Kidney capillary endothelial cell (primary cell): ENCODE results near the gene HTT.
"Not testable (repeated sequence)": the region's sequence is repeated elsewhere in the genome, so short reads cannot be mapped to it uniquely, and the experiment has no call there.

ENCODE experiments used
- DNase-seq: peaks from one replicate; pipeline ENCODE4 v3.0.0-alpha.2; 2018; ENCODE audit warnings: low spot score

Gene HTT

DNA sequence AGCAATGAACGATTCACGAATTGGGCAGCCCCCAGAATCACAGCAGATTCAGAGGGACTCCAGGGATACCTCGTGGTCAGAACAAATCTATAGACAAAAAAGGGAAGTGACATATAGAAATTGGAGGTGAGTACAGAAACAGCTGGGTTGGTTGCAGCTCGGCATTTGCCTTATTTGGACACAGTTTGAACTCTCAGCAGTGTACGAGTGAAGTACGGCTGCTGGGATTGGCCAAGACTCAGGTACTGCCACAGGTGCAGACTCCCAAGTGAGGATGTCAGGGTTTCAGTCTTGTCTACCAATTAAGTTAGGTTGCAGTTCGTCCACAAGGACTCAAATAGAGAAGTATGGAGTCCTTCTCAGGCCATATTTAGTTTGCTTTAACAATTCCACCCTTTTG is 28.3 kb upstream of the HTT start:
- DNase-seq, result no peak

DNA sequence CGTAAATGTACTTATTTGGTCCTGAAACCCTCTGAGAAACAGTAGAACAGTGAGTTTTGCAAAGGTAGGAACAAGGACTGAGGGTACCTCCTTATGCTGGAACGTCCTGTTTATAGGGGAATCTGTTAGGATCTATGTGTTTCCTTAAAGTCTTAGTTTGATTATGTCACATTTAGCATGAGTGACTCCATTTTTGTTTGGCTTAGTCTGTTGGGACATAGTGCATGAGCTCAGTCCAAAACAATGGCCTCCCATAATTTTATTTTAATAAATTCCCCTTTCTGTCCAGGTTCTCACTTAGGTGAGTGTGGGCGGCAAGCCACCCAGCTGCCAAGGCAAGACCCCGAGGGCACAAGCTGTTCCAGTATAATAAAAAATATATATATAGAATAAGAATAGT is 27.9 kb upstream of the HTT start:
- no peak for DNase-seq

DNA sequence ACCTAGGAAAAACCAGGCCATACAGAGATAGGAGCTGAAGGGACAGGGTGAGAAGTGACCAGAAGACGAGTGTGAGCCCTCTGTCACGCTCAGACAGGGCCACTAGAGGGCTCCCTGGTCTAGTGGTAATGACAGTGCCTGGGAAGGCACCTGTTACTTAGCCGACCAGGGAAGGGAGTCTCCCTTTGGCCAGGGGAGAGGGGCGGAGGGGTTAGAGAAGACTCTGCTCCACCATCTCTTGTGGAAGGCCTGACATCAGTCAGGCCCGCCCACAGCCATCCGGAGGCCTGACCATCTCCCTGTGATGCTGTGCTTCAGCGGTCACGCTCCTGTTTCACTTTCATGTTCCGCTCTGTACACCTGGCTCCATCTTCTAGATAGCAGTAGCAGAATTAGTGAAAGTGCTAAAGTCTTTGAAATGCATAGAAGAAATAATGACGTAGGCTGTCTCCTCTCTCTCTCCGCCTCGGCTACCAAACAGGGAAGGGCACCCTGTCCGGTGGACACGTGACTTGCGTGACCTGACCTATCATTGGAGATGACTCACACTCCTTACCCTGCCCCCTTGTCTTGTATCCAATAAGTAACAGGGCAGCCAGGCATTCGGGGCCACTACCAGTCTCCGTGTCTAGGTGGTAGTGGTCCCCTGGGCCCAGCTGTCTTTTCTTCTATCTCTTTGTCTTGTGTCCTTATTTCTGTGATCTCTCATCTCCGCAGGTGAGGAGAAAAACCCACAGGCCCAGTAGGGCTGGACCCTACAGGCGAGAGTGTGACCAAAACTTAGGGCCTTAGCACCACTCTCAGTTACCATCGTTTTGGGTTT is 26.8 kb upstream of the HTT start:
- peak; percentile 45 for DNase-seq

DNA sequence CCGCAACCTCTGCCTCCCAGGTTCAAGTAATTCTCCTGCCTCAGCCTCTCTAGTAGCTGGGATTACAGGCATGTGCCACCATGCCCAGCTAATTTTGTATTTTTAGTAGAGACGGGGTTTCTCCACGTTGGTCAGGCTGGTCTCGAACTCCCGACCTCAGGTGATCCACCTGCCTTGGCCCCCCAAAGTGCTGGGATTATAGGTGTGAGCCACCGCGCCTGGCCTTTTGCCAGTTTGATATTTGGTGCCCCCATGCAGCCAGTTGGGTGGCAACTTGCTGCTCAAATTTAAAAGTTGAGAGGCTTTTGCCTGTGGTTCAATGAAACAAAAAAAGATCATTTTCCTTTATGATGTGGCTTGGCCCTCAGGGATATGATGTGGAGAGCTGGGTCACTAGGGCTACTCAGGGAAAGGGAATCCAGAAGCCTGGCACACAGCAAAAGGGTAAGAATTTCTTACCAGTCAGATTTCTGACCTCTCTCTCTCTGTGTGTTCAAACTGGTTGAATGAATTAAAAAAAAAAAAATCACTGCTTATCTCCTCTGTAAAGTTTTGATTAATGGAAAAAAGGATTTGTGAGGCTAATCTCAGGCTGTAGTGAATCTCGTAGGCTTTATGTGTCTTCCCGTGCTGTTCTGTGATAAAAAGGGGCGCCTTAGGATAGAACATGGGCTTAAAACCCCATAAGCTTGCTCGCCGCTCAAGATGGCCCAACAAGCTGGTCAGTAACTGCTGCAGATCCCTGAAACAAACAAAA is 23.2 kb upstream of the HTT start:
- not testable (repeated sequence) for DNase-seq

DNA sequence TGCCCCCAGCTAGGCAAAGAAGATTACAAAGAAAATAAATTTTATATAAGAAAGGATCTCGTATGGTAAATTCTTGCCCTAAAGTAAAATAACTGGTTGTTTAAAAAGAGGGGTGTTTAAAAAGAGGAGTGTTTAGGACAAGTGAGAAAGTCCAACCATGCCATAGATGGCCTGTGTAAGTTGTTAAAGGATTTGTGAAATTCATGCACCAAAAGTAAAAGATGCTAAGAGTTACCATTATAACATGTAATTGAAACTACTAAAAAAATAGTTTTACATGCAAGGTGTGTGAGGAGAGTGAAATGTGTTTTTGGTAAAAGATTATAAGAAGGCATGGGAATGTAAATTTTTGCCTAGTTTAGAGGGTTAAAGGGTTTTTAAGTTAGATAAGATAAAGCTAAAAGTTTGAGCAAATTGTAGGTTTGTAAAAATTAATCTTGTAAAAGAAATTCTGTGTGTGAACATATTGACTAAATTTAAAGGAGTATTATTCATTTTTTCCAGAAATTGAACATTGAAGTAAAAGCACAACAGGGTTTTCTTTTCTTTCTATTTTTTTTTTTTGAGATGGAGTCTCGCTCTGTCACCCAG is 20.2 kb upstream of the HTT start:
- DNase-seq, result no peak

DNA sequence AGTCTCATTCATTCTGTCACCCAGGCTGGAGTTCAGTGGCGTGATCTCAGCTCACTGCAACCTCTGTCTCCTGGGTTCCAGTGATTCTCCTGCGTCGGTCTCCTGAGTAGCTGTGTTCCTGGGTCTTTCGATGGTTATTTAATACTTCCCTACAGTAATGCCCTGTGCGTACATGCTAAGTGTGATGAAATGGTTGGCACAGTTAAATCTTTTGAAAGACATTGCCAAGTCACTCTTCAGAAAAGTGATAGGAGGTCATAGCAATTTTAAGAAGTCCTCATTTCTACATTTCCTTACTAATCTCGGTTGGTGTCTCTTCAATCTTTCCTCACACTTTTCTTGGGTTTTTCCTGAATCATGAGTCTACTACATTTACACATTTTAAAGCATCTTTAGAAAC is 14.5 kb upstream of the HTT start:
- no peak for DNase-seq

DNA sequence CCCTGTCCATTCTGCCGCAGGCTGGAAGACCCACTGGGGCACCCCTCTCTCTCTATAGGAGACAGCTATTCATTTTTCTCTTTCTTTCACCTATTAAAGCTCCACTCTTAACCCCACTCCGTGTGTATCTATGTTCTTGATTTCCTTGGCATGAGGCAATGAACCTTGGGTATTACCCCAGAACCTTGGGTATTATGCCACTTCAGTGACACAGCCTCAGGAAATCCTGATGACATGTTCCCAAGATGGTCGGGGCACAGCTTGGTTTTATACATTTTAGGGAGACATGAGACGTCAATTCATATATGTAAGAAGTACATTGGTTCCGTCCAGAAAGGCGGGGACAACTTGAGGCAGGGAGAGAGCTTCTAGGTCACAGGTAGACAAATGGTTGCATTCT is 13.5 kb upstream of the HTT start:
- no peak for DNase-seq

DNA sequence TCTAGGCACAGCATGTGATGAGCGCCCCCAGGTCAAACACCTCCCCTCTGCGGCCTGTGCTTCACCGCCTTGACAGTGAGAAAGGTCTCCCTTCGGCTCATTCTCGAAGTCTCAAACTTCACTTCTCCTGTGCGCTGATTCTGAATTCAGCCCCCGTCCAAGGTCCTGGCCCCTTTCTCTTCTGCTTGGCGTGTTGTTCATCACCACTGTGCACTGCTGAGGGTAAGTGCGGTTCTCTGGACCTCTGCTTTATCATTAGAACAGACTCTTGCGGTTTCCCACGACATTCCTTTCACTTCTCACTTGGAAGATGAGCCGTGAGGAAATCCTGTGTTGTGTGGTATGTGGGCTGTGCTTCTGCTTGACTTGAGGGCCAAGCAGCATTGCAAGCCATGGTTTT is 12.0 kb upstream of the HTT start:
- DNase-seq, result no peak

DNA sequence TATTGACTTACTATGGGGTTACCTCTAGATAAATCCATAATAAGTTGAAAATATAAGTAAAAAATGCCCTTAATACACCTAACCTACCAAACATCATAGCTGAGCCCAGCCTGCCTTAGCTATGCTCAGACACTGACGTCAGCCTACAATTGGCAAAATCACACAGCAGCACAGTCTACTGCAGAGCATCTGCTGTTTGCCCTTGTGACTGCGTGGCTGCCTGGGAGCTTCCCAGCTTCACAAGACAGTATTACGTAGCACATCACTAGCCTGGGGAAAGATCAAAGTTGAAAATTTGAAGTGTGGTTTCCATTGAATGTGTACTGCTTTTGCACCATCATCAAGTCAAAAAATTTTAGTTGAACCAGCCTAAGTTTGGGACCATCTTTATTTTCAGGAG is 8.9 kb upstream of the HTT start:
- no peak for DNase-seq

DNA sequence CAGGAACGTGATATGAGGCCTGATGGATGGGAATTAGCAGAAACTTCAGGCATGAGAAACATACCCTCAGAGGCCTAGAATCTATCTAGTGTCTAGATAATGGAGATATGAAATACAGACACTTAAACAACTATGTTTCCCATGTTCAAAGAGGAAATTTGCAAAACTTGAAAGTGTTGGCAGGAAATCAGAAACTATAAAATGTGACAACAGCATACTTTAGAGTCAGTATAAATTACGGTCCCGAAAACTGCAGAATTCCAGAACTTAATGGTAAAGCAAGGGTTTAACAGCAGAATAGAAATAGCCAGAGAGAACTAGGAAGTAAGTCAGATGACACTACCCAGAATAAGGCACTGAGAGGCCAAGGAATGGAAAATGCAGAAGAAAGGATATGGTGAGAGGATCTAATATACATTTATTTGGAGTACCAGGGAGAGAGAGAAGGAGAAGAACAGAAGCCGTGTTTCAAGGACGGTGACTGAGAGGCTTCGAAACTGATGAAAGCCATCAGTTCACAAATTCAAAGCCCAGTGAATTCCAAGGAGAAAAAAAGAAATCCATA is 7.6 kb upstream of the HTT start:
- DNase-seq, result no peak

DNA sequence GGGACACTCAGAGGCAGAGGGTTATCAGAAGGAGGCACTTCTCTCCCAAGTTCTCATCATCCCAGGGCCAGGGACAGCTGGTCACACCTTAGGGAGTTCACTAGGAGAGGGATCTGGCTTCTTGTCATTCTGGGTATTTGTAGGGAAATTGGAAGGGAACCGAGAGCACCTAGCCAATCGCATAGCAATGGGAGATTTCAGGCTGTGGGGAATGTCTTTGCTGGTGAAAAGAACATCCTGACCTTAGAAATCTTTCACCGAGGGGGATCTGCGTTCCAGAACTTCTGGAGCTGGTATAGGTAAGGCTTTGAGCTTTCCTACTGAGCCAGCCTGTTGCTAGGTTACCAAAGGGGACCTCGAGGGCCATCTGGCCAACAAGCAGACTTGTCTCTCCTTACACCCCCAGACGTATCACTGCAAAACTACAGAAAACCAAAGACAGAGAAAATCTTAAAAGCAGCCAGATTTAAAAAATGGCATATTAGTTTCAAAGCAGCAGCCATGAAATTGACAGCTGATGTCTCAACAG is 6.9 kb upstream of the HTT start:
- DNase-seq, result no peak

DNA sequence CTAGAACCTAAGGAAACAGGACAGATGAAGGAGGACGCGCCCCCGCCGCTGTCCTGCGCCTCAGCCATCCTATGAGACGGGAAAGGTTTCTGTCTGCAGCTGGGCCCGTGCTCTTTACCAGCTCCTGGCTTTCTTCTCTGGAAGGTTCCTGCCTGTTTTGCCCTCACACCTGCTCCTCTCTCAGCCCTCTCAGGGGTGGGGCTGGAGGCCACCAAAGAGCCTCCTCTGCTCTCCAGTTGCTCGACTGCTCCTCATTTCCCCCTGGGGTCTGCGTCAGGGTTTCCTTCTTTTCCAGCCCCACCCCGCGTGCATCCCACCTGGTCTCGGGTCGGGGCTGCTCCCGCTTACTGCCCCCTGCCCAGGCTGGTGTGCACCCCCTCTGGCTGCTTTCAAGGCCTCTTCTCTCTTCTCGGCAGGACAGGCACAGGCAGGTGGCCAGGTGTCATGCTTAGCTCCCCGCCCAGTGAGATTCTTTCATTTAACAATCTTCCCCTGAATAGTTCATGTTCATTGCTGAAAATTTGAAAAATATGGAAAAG is 4.8 kb upstream of the HTT start:
- no peak for DNase-seq

DNA sequence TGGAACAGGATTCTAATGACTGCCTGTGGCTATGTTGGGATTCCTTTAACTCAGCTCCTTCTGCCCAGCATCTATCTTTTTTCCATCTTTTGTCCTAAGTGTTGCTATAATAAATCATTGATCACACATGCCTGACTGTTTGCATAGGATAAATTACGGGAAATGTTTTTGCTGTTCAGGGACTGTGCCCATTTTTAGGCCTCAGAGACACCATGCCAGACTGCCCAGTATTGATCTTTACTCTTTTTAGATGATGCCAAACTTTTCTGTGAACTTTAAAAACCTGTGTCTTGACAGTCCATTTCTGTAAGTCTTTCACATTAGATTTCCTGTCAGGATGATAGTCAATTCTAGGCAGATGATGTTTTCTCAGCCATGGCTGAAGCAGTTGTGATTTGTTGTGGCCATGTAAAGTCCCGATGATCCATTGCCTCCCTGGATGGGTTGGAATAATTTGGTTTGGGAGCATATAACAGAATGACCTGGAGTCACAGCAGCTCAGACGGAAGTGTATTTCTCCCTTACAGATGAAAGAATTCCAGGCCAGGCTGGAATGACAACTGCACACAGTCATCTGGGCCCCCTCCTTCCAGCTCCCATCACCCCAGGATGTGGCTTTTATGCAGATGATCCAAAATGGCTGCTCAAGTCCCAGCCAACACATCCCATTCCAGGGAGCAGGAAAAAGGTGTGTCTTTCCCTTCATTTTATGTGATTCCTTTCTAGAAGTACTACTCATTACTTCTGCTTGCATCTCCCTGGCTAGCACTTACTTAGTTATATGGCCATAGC is 3.6 kb upstream of the HTT start:
- DNase-seq, result peak; percentile 10

DNA sequence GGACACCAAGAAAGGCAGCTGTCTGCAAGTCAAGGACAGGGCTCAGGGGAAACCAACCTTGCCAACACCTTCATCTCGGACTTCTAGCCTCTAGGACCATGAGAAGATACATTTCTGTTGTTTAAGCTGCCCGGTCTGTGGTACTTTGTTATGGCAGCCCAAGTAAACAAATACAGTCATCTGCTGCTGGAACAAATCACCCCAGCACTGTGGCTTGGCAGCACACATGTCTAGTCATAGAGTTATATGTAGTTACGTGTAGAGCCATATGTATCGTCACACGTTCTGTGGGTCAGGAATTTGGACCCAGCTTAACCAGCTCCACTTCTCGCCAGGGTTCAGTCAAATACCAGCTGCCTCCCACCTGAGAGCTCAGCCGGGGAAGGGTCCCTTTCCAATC is 2.7 kb upstream of the HTT start:
- DNase-seq, result no peak

DNA sequence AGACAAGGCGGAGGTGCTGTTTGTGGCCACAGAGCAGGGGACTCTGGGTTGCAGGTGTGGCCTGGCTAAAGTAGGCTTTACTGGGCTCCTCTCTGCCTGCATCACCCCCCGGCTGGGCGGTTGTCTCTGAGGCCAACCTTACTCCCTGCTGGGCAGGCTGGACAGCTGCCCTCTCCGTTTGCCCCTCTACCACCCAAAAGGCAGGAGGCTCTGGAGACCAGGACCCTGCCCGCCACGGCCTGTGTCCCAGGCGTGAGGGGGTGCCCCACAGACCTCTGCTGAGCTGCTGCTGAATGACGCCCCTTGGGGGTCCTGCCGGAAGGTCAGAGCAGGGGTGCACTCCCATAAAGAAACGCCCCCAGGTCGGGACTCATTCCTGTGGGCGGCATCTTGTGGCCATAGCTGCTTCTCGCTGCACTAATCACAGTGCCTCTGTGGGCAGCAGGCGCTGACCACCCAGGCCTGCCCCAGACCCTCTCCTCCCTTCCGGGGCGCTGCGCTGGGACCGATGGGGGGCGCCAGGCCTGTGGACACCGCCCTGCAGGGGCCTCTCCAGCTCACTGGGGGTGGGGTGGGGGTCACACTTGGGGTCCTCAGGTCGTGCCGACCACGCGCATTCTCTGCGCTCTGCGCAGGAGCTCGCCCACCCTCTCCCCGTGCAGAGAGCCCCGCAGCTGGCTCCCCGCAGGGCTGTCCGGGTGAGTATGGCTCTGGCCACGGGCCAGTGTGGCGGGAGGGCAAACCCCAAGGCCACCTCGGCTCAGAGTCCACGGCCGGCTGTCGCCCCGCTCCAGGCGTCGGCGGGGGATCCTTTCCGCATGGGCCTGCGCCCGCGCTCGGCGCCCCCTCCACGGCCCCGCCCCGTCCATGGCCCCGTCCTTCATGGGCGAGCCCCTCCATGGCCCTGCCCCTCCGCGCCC is 1.1 kb upstream of the HTT start:
- DNase-seq, result no peak

DNA sequence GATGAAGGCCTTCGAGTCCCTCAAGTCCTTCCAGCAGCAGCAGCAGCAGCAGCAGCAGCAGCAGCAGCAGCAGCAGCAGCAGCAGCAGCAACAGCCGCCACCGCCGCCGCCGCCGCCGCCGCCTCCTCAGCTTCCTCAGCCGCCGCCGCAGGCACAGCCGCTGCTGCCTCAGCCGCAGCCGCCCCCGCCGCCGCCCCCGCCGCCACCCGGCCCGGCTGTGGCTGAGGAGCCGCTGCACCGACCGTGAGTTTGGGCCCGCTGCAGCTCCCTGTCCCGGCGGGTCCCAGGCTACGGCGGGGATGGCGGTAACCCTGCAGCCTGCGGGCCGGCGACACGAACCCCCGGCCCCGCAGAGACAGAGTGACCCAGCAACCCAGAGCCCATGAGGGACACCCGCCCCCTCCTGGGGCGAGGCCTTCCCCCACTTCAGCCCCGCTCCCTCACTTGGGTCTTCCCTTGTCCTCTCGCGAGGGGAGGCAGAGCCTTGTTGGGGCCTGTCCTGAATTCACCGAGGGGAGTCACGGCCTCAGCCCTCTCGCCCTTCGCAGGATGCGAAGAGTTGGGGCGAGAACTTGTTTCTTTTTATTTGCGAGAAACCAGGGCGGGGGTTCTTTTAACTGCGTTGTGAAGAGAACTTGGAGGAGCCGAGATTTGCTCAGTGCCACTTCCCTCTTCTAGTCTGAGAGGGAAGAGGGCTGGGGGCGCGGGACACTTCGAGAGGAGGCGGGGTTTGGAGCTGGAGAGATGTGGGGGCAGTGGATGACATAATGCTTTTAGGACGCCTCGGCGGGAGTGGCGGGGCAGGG is 568 bp downstream of the HTT start:
- DNase-seq, result peak; percentile 50

DNA sequence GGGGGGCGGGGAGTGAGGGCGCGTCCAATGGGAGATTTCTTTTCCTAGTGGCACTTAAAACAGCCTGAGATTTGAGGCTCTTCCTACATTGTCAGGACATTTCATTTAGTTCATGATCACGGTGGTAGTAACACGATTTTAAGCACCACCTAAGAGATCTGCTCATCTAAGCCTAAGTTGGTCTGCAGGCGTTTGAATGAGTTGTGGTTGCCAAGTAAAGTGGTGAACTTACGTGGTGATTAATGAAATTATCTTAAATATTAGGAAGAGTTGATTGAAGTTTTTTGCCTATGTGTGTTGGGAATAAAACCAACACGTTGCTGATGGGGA is 1.1 kb downstream of the HTT start:
- DNase-seq, result no peak

DNA sequence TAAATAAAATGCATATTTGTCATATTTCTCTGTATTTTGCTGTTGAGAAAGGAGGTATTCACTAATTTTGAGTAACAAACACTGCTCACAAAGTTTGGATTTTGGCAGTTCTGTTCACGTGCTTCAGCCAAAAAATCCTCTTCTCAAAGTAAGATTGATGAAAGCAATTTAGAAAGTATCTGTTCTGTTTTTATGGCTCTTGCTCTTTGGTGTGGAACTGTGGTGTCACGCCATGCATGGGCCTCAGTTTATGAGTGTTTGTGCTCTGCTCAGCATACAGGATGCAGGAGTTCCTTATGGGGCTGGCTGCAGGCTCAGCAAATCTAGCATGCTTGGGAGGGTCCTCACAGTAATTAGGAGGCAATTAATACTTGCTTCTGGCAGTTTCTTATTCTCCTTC is 3.3 kb downstream of the HTT start:
- DNase-seq, result no peak

DNA sequence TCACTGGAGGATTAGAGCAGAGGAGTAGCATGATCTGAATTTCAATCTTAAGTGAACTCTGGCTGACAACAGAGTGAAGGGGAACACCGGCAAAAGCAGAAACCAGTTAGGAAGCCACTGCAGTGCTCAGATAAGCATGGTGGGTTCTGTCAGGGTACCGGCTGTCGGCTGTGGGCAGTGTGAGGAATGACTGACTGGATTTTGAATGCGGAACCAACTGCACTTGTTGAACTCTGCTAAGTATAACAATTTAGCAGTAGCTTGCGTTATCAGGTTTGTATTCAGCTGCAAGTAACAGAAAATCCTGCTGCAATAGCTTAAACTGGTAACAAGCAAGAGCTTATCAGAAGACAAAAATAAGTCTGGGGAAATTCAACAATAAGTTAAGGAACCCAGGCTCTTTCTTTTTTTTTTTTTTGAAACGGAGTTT is 5.2 kb downstream of the HTT start:
- no peak for DNase-seq
